K562 (cell line): ENCODE results near the gene FHIT. TPM values are rescaled to one million over a fixed set of nuclear protein-coding genes. Genes with fewer than 3 reads are reported as not detected.

Experiments used
- ATAC-seq: fragments of 200-7000 bp; cut with Tn5 transposase; 3 replicates; pipeline ENCODE4 v1.9.1; 2020; ENCODE audit warnings: moderate library complexity
- BruUV-seq: library from RNA; stranded (reverse); fragments of 400-500 nt; replicated peaks from 2 replicates; lab custom pipeline; 2021; lab: Mats Ljungman, UMichigan
- CTCF ChIA-PET: fragments of 300-600 bp; formaldehyde crosslinking; extraction: SDS; loops from one replicate; lab custom pipeline; 2021; ENCODE audit warnings: low intra/inter-chr PET ratio; lab: Yijun Ruan, JAX
- POLR2A ChIA-PET: fragments of 300-600, 350-650 bp; sonication (Branson Sonifier 250); formaldehyde crosslinking; extraction: SDS; loops from one replicate; lab custom pipeline; 2021; ENCODE audit warnings: antibody characterized with exemption, inconsistent platforms; lab: Yijun Ruan, JAX
- DNase-seq, 4 experiments: peaks; one replicate each; pipeline versions ENCODE4 v3.0.0 to v3.0.0-alpha.2; 2011 to 2018; ENCODE audit warnings: low spot score in 3 of 4, mixed read lengths in 3 of 4; ENCODE audit errors: extremely low read depth in 1 of 4
- FAIRE-seq: peaks from 2 replicates; lab custom pipeline; 2011; peaks lifted over from hg19 to GRCh38; lab: Jason Lieb, UNC
- H2AFZ ChIP-seq: 2 replicates; pipeline ENCODE4 v1.6.0; 2011; ENCODE audit warnings: low read depth, low read length, control low read depth, inconsistent platforms
- H3K27ac ChIP-seq: fragments of 200-600 bp; 3 replicates; pipeline ENCODE4 v1.8.0; 2011; ENCODE audit warnings: low read depth, mild to moderate bottlenecking, control low read depth, inconsistent platforms, low read length, moderate library complexity, mixed read lengths; ENCODE audit errors: extremely low read depth
- H3K27me3 ChIP-seq, 2 experiments: fragments of 300-600 bp in 1 of 2; 2 replicates in 1 of 2; 3 replicates in 1 of 2; pipeline versions ENCODE4 v1.6.0 to v1.8.0; 2011; ENCODE audit warnings: inconsistent platforms in 2 of 2, low read length in 2 of 2, mild to moderate bottlenecking in 1 of 2, mixed read lengths in 1 of 2, moderate library complexity in 1 of 2; ENCODE audit not compliant: control insufficient read depth in 2 of 2, insufficient read depth in 2 of 2
- H3K36me3 ChIP-seq: fragments of 300-600 bp; 3 replicates; pipeline ENCODE4 v1.8.0; 2011; ENCODE audit warnings: mild to moderate bottlenecking, low read length, inconsistent platforms; ENCODE audit not compliant: control insufficient read depth, insufficient read depth
- H3K4me1 ChIP-seq, 2 experiments: fragments of 200-600 bp in 1 of 2; replicated peaks in 1 of 2; 2 replicates in 1 of 2; 3 replicates in 1 of 2; pipeline versions ENCODE4 v1.5.1 to v1.8.0; 2011; ENCODE audit warnings: inconsistent platforms in 2 of 2, low read length in 2 of 2, mild to moderate bottlenecking in 1 of 2, mixed read lengths in 1 of 2, moderate library complexity in 1 of 2; ENCODE audit not compliant: control insufficient read depth in 2 of 2, insufficient read depth in 2 of 2
- H3K4me2 ChIP-seq: 2 replicates; pipeline ENCODE4 v1.6.1; 2011; ENCODE audit warnings: low read length, control low read depth, inconsistent platforms, mixed read lengths; ENCODE audit not compliant: insufficient read depth
- H3K4me3 ChIP-seq: fragments of 200-600 bp; sonication (generic), shearing (Covaris generic); 2 replicates; pipeline ENCODE4 v1.5.1; 2016; ENCODE audit warnings: control low read depth, inconsistent platforms
- H3K79me2 ChIP-seq: fragments of 200-600 bp; 3 replicates; pipeline ENCODE4 v1.8.0; 2011; ENCODE audit warnings: low read length, inconsistent platforms; ENCODE audit not compliant: control insufficient read depth, insufficient read depth
- H3K9ac ChIP-seq, 2 experiments: 2 replicates each; pipeline versions ENCODE4 v1.6.0 to v1.6.1; 2011; ENCODE audit warnings: low read depth in 2 of 2, low read length in 2 of 2, control low read depth in 1 of 2, inconsistent platforms in 1 of 2, mild to moderate bottlenecking in 1 of 2, mixed read lengths in 1 of 2; ENCODE audit not compliant: insufficient read depth in 1 of 2
- H3K9me1 ChIP-seq: one replicate; pipeline ENCODE4 v1.6.0; 2011; ENCODE audit warnings: inconsistent platforms, mild to moderate bottlenecking, low read length, moderate library complexity; ENCODE audit not compliant: control insufficient read depth, insufficient read depth
- H3K9me3 ChIP-seq: replicated peaks from 2 replicates; pipeline ENCODE4 v1.5.1; 2011; ENCODE audit warnings: low read depth, low read length, inconsistent platforms; ENCODE audit not compliant: control insufficient read depth, insufficient read depth
- H4K20me1 ChIP-seq: replicated peaks from 2 replicates; pipeline ENCODE4 v1.6.1; 2011; ENCODE audit warnings: low read length, inconsistent platforms, mixed read lengths; ENCODE audit not compliant: control insufficient read depth, insufficient read depth
- FOSL1 ChIP-seq: fragments of 200-800 bp; sonication (Bioruptor generic); conservative IDR thresholded peaks from 2 replicates; pipeline ENCODE4 v1.6.1; 2016; ENCODE audit warnings: missing genetic modification characterization, missing compliant biosample characterization
- GATAD2A ChIP-seq: fragments of 450-650 bp; IDR thresholded peaks from 2 replicates; pipeline ENCODE4 v1.6.1; 2017
- LCOR ChIP-seq: sonication (generic); formaldehyde crosslinking; IDR thresholded peaks from 2 replicates; pipeline ENCODE4 v1.8.0; 2022; ENCODE audit warnings: mild to moderate bottlenecking, missing genetic modification reagents
- MED1 ChIP-seq: sonication (generic); formaldehyde crosslinking; IDR thresholded peaks from 2 replicates; pipeline ENCODE4 v1.8.1; 2023; ENCODE audit warnings: missing genetic modification reagents, borderline replicate concordance
- MLX ChIP-seq, 2 experiments: fragments of 450-650 bp in 1 of 2; sonication (generic) in 1 of 2; formaldehyde crosslinking; conservative IDR thresholded peaks; 2 replicates each; pipeline versions ENCODE4 v1.4.0 to v1.8.1; 2020 to 2022; ENCODE audit warnings: mild to moderate bottlenecking in 1 of 2, missing genetic modification reagents in 1 of 2
- NBN ChIP-seq: fragments of 450-650 bp; IDR thresholded peaks from 2 replicates; pipeline ENCODE4 v1.6.1; 2016; ENCODE audit warnings: low read depth, mild to moderate bottlenecking
- NFXL1 ChIP-seq: fragments of 450-650 bp; formaldehyde crosslinking; IDR thresholded peaks from 2 replicates; pipeline ENCODE4 v1.4.0; 2021; ENCODE audit warnings: mild to moderate bottlenecking
- PML ChIP-seq: IDR thresholded peaks from 2 replicates; pipeline ENCODE4 v1.6.1; 2012; ENCODE audit warnings: low read length, inconsistent platforms
- POLR2AphosphoS2 ChIP-seq: IDR thresholded peaks from 2 replicates; pipeline ENCODE4 v1.6.1; 2012; ENCODE audit warnings: low read length, improper control_type of control experiment
- PYGO2 ChIP-seq: fragments of 450-650 bp; IDR thresholded peaks from 2 replicates; pipeline ENCODE4 v1.6.1; 2016; ENCODE audit warnings: mild to moderate bottlenecking, missing genetic modification characterization, moderate library complexity, missing compliant biosample characterization
- RB1 ChIP-seq: fragments of 450-650 bp; IDR thresholded peaks from 2 replicates; pipeline ENCODE4 v1.6.1; 2017; ENCODE audit warnings: low read depth, mild to moderate bottlenecking
- SNRNP70 ChIP-seq: fragments of 200-400 bp; formaldehyde crosslinking; optimal IDR thresholded peaks from 2 replicates; pipeline ENCODE3; 2017; ENCODE audit warnings: low read depth, low read length
- STAG1 ChIP-seq: sonication (generic); formaldehyde crosslinking; IDR thresholded peaks from 2 replicates; pipeline ENCODE4 v1.5.0; 2020; ENCODE audit warnings: missing genetic modification reagents, borderline replicate concordance
- TBP ChIP-seq: optimal IDR thresholded peaks from 2 replicates; pipeline ENCODE3; 2011; ENCODE audit warnings: low read depth, low read length, improper control_type of control experiment
- ZNF124 ChIP-seq: sonication (generic); formaldehyde crosslinking; IDR thresholded peaks from 2 replicates; pipeline ENCODE4 v1.8.1; 2022; ENCODE audit warnings: missing genetic modification reagents
- ZNF184 ChIP-seq: sonication (generic); formaldehyde crosslinking; IDR thresholded peaks from 2 replicates; pipeline ENCODE4 v1.5.0; 2020; ENCODE audit warnings: missing genetic modification reagents
- ZNF436 ChIP-seq: fragments of 250-450, 450-650 bp; sonication (Bioruptor Pico); formaldehyde crosslinking; IDR thresholded peaks from 2 replicates; pipeline ENCODE4 v1.7.0; 2020; ENCODE audit warnings: mild to moderate bottlenecking
- WGBS: fragments of 100-300 bp; shearing (Covaris generic); methylation state at CpG from one replicate; pipeline ENCODE4 v1.1.6; 2016; ENCODE audit warnings: low coverage, mixed read lengths; ENCODE audit not compliant: insufficient coverage; ENCODE audit errors: missing lambda C conversion rate; 5-methylcytosine and 5-hydroxymethylcytosine counted together
- in situ Hi-C: fragments of 300-500 bp; cut with MboI; formaldehyde crosslinking; loops from 4 replicates; pipeline ENCODE4 v1.15.0; 2018; ENCODE audit warnings: inconsistent platforms, mixed read lengths
- intact Hi-C: fragments of 100-400 bp; cut with micrococcal nuclease; formaldehyde crosslinking; loops from 2 replicates; pipeline ENCODE4 v1.14.2; 2022
- polyA plus RNA-seq, 8 experiments: library from polyadenylated mRNA; depleted of rRNA in 4 of 8; stranded (reverse) in 5 of 8; unstranded in 3 of 8; fragments of >200 nt; fragmentation: Nextera tagmentation in 2 of 8; fragmentation: Illumina TruSeq in 1 of 8; extraction: Ambion mirVana in 2 of 8; extraction: Trizol in 1 of 8; gene quantifications; 2 replicates each; pipeline versions ENCODE4 v1.2.1 to v1.2.3, GENCODE V29; 2011 to 2014; ENCODE audit warnings: inconsistent platforms in 1 of 8, missing spikeins in 1 of 8
- total RNA-seq, 7 experiments: library from RNA; depleted of rRNA in 6 of 7; stranded (reverse); fragments of >200 nt in 6 of 7; fragmentation: Illumina TruSeq in 2 of 7; extraction: Trizol in 2 of 7; gene quantifications; 2 replicates each; pipeline versions ENCODE4 v1.2.1 to v1.2.3, GENCODE V29; 2011 to 2021; ENCODE audit warnings: low replicate concordance in 1 of 7

The FHIT gene
- total and polyA plus RNA-seq, 9 of the 15 experiments (the other 6 are each of a cell fraction or from before 2014, with no cell fraction given): 1.7 to 9.1 (median 4.3) TPM

- in situ Hi-C loops: no loop called here
- ChIA-PET POLR2A (no interaction called here), CTCF (no interaction called here)
- Histone ChIP-seq H3K4me2 (no peak overlapping the region), H4K20me1 (no peaks in the 10 kb centered on the region), H3K9me1 (no peaks in the 10 kb centered on the region), H3K9ac (no peak overlapping the region), H3K4me3 (no peak overlapping the region), H3K9me3 (no peaks in the 10 kb centered on the region), H2AFZ (no peak overlapping the region), H3K27me3 (no peaks in the 10 kb centered on the region), H3K27ac (no peak overlapping the region), H3K4me1 (no peaks in the 10 kb centered on the region), H3K79me2 (no peaks in the 10 kb centered on the region), H3K36me3 (no peaks in the 10 kb centered on the region)
- no peak for TF ChIP-seq MED1 (CRISPR knock-in tag)
- no peak for TF ChIP-seq NBN
- TF ChIP-seq MLX (CRISPR knock-in tag; conservative IDR thresholded peaks at IDR 0.05): no peak
- no peak for TF ChIP-seq POLR2AphosphoS2
- intact Hi-C loops: no loop called here
- no peak for FAIRE-seq
- DNase-seq: no peak
- 22% methylated on average over 3 of the region's 3 CpGs for WGBS
- ATAC-seq: no peak
- BruUV-seq: no TSS peak
Measured at GRCh38 chr3:60344340-60344739, 906.9 kb downstream of the FHIT start.

- no peaks in the 10 kb centered on the region for H3K27me3 ChIP-seq
- H4K20me1 ChIP-seq: no peaks in the 10 kb centered on the region
- WGBS: 48% methylated on average over 2 of the region's 2 CpGs
- no peaks in the 10 kb centered on the region for H3K36me3 ChIP-seq
- ChIA-PET CTCF (no interaction called here), POLR2A (no interaction called here)
- no peak overlapping the region for H2AFZ ChIP-seq
- DNase-seq (no peak), FAIRE-seq (no peak), ATAC-seq (no peak)
- H3K4me1 ChIP-seq: no peaks in the 10 kb centered on the region
- no peak overlapping the region for H3K9ac ChIP-seq
- no peak for TF ChIP-seq FOSL1 (tag)
- no peak for TF ChIP-seq SNRNP70
- TF ChIP-seq TBP: no peak
- no peak for TF ChIP-seq ZNF184 (CRISPR knock-in tag)
- no peak for TF ChIP-seq LCOR (CRISPR knock-in tag)
- TF ChIP-seq ZNF436 (CRISPR knock-in tag): no peak
- no peak for TF ChIP-seq NFXL1 (CRISPR knock-in tag)
- no peak for TF ChIP-seq GATAD2A
- no peak for TF ChIP-seq ZNF124
- TF ChIP-seq PYGO2 (tag): no peak
- no peak for TF ChIP-seq PML
- TF ChIP-seq RB1: no peak
- TF ChIP-seq STAG1: no peak
- H3K27ac ChIP-seq: no peak overlapping the region
- no peak overlapping the region for H3K4me2 ChIP-seq
- intact Hi-C loops (no loop called here), in situ Hi-C loops (no loop called here)
- H3K79me2 ChIP-seq: no peaks in the 10 kb centered on the region
- H3K9me1 ChIP-seq: no peaks in the 10 kb centered on the region
- H3K9me3 ChIP-seq: no peaks in the 10 kb centered on the region
- H3K4me3 ChIP-seq: no peak overlapping the region
- no TSS peak for BruUV-seq
Measured at GRCh38 chr3:60343831-60344230, 907.4 kb downstream of the FHIT start.
